D721Med (cell line): ENCODE measurements around the gene CDH23.
A peak's percentile ranks its signal among the peaks of the same experiment; 100 is the strongest.

Experiments
- DNase-seq: peaks from one replicate; pipeline ENCODE4 v3.0.0; 2011; ENCODE audit warnings: low spot score; ENCODE audit not compliant: insufficient read length
- FAIRE-seq: peaks from 2 replicates; lab custom pipeline; 2011; peaks lifted over from hg19 to GRCh38; lab: Jason Lieb, UNC
- TF ChIP-seq, protein P1 (sequence below): IDR thresholded peaks from 2 replicates; pipeline ENCODE4 v1.5.1; 2012; ENCODE audit warnings: mild to moderate bottlenecking, control low read depth; ENCODE audit not compliant: insufficient read depth; ENCODE audit errors: missing control alignments

The CDH23 gene

DNA sequence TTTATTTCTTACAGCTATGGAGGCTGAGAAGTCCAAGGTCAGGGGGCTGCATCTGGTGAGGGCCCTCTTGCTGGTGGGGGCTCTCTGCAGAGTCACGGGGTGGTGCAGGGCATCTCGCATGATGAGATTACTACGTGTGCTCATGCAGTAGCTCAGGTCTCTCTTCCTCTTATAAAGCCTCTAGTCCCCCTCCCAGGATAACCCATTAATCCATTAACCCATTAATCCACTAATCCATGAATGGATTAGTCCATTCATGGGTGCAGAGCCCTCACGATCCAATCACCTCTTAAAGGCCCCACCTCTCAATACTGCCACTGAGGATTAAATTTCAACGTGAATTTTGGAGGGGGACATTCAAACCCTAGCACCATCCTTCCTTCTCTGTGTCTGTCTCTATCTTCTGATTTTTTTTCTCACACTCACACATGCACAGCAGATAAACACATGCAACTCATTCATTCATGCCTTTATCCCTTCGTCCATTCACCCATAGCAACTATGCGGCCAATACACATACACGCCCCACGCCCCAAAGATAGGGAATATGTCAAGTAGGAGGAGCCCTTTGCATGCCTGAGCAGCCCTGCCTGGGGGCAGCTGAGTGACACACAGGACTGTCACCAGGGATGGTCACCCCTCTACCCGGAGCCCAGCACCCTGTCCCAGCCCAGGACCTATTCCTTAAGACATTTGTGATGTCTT lies 236.3 kb downstream of the CDH23 start:
- TF ChIP-seq, protein P1, sequence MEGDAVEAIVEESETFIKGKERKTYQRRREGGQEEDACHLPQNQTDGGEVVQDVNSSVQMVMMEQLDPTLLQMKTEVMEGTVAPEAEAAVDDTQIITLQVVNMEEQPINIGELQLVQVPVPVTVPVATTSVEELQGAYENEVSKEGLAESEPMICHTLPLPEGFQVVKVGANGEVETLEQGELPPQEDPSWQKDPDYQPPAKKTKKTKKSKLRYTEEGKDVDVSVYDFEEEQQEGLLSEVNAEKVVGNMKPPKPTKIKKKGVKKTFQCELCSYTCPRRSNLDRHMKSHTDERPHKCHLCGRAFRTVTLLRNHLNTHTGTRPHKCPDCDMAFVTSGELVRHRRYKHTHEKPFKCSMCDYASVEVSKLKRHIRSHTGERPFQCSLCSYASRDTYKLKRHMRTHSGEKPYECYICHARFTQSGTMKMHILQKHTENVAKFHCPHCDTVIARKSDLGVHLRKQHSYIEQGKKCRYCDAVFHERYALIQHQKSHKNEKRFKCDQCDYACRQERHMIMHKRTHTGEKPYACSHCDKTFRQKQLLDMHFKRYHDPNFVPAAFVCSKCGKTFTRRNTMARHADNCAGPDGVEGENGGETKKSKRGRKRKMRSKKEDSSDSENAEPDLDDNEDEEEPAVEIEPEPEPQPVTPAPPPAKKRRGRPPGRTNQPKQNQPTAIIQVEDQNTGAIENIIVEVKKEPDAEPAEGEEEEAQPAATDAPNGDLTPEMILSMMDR, result no peak
- peak; percentile 88 for FAIRE-seq

DNA sequence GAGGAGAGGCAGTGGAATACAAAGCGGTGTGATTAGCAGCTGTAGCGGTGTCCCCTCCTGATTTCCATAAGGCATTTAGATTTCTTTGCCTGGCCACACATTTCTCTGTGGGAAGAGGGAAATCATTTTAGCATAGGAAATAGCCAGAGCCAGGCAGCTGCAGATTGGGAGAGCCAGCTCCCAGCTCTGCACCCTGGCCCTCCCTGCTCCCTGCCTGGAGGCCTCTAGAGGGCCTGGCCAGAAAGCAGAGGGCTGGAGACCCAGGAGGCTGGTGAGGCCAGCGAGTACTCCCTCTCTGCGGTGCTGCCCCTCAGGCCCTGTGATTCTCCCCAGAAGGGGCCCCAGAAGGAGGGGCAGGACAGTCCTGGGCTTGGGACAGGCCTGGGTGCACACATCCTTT lies 237.2 kb downstream of the CDH23 start:
- no peak for FAIRE-seq
- TF ChIP-seq, protein P1, result no peak
- no peak for DNase-seq

More for the DNA sequence above, 236.3 kb downstream of the CDH23 start:
- peak; percentile 67 for DNase-seq

DNA sequence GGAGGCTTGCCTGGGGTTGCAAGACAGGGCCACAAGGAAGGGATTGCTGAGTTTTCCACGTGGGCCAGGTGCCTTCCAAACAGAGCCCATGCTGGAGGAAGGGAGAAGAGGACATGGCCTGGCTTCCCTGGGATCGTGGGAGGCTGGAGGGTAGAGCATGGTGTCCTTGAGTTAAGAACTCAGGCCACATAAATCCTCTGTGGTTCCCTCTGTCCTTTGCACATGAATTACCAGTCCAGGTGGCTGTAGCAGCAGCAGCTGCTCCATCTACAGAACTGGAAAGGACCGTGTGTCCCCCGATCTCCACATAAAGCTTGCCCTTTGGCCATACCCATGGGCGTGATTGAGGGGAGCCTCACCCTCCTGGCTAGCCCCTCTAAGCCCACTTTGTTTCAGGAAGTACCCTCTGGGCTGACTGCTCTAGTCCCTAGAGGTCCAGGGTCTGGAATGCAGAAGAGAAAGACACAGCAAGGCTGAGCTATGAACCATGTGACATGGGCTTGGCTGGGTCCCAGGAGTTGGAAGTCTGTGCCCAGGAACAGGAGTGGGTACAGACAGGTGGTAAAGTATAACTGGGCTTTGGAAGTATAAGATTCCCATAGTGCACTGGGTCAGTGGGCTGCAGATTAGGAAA lies 237.9 kb downstream of the CDH23 start:
- DNase-seq, result no peak
- TF ChIP-seq, protein P1, result no peak
- no peak for FAIRE-seq

DNA sequence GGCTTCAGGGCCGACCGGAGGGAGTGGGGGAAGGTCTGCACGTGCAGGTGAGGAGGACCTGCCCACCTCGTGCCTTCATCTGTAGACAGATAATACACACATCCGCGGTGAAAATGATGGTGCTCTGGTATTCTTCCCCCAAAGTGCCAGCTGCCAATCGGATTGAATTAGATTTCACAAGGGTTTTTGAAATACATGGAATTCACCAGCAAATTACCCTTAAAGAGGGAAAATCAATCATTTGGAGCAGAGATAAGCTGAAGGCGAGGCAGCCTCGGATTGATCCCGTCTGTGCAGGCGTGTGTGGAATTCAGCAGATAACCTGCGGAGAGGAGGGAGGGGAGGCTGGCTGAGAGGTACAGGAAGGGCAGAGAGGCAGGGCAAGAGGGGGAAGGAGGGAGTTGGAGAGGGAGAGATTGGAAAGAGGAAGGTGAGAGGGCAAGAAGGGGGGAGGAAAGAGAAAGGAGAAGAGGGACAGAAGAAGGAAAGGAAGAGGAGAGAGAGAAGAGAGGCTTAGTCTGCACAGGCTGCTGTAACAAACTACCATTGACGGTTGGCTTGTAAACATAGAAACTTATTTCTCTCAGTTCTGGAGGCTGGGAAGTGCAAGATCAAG lies 238.6 kb downstream of the CDH23 start:
- DNase-seq, result no peak
- FAIRE-seq, result no peak
- TF ChIP-seq, protein P1, result no peak

DNA sequence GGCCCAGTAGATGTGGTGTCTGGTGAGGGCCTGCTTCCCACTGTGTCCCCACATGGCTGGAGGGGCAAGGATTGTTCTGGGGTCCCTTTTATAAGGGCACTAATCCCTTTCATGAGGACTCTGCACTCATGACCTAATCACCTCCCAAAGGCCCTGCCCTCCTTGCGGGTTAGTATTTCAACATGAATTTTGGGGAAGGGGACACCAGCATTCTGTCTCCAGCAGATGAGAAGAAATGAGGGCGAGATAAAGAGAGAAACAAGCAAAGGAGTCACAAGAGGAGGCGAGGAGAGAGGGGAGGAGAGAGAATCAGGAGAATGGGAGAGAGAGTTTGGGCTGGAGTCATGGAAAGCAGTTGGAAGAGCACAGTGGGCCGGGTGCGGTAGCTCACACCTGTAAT lies 239.1 kb downstream of the CDH23 start:
- DNase-seq (no peak), FAIRE-seq (no peak)
- TF ChIP-seq, protein P1, result no peak

DNA sequence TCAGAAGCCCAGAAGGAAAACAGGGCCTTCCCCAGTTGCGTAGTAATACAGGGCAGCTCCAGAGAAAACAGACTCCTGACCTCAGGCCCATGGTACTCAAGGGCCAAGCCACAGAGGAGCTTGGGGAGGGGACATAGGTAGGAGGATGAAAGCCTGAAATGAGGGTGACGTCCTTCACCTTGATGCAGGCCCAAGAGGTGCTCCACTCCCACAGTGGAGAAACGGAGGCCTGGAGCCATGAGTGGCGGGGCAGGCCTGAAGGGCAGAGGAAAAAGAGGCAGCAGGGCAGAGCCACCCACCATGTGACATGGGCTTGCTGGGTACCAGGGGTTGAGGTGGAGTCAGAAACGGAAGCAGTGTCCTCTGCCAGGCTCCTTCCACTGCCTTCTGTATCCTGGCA lies 239.9 kb downstream of the CDH23 start:
- TF ChIP-seq, protein P1, result no peak
- DNase-seq, result no peak
- no peak for FAIRE-seq
